ENCODE measurements around the gene INPP5A.

The INPP5A gene

GRCh38 chr10:132729810-132730572, 192.4 kb downstream of the INPP5A start:
- no peak for TF ChIP-seq CREB1 (IDR thresholded peaks at IDR 0.05; ENCODE audit: low read depth)
- TF ChIP-seq CEBPB (IDR thresholded peaks at IDR 0.05), result no peak
- TF ChIP-seq FOXM1 (IDR thresholded peaks at IDR 0.05; ENCODE audit: borderline replicate concordance, low read depth), result no peak
- TF ChIP-seq, protein P1, sequence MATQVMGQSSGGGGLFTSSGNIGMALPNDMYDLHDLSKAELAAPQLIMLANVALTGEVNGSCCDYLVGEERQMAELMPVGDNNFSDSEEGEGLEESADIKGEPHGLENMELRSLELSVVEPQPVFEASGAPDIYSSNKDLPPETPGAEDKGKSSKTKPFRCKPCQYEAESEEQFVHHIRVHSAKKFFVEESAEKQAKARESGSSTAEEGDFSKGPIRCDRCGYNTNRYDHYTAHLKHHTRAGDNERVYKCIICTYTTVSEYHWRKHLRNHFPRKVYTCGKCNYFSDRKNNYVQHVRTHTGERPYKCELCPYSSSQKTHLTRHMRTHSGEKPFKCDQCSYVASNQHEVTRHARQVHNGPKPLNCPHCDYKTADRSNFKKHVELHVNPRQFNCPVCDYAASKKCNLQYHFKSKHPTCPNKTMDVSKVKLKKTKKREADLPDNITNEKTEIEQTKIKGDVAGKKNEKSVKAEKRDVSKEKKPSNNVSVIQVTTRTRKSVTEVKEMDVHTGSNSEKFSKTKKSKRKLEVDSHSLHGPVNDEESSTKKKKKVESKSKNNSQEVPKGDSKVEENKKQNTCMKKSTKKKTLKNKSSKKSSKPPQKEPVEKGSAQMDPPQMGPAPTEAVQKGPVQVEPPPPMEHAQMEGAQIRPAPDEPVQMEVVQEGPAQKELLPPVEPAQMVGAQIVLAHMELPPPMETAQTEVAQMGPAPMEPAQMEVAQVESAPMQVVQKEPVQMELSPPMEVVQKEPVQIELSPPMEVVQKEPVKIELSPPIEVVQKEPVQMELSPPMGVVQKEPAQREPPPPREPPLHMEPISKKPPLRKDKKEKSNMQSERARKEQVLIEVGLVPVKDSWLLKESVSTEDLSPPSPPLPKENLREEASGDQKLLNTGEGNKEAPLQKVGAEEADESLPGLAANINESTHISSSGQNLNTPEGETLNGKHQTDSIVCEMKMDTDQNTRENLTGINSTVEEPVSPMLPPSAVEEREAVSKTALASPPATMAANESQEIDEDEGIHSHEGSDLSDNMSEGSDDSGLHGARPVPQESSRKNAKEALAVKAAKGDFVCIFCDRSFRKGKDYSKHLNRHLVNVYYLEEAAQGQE (IDR thresholded peaks at IDR 0.05; ENCODE audit: low read depth), result no peak
- TF ChIP-seq ZBTB7A (IDR thresholded peaks at IDR 0.05; ENCODE audit: low read depth), result no peak
- TF ChIP-seq RAD21 (IDR thresholded peaks at IDR 0.05; ENCODE audit: low read depth), result no peak
- no peak for TF ChIP-seq TAF1 (IDR thresholded peaks at IDR 0.05; ENCODE audit: low read depth)
- no peak for TF ChIP-seq EGR1 (IDR thresholded peaks at IDR 0.05)
- TF ChIP-seq NFIC (IDR thresholded peaks at IDR 0.05), result no peak
- no peak for TF ChIP-seq USF1 (IDR thresholded peaks at IDR 0.05)
- no peak for TF ChIP-seq EP300 (IDR thresholded peaks at IDR 0.05; ENCODE audit: borderline replicate concordance)
- TF ChIP-seq, protein P2, sequence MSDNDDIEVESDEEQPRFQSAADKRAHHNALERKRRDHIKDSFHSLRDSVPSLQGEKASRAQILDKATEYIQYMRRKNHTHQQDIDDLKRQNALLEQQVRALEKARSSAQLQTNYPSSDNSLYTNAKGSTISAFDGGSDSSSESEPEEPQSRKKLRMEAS (IDR thresholded peaks at IDR 0.05), result no peak
- TF ChIP-seq YY1 (IDR thresholded peaks at IDR 0.05; ENCODE audit: low read depth), result no peak
- TF ChIP-seq TEAD4 (IDR thresholded peaks at IDR 0.05), result no peak
- no peak for TF ChIP-seq TCF12 (IDR thresholded peaks at IDR 0.05; ENCODE audit: low read depth)

DNA sequence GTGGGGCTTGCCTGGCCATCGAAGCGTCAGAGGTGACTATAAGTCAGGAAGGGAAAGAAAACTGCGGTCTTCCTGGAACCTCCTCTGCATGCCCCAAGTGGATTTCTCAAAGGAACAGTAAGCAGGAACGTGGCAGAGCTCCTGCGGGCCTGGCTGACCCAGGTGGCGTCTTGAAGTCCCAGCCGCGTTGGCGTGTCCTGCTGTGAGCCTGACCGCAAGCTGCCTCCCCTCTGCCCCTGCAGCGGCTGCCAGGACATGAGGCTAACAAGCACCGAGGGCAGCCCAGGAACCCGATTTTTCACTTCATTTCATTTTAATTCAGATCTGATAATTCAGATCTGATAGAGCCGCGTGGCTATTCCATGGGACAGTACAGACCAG, 193.0 kb downstream of the INPP5A start:
- TF ChIP-seq FOXM1 (IDR thresholded peaks at IDR 0.05; ENCODE audit: borderline replicate concordance, low read depth) (no peak), CREB1 (IDR thresholded peaks at IDR 0.05; ENCODE audit: low read depth) (no peak), TEAD4 (IDR thresholded peaks at IDR 0.05) (no peak), EGR1 (IDR thresholded peaks at IDR 0.05) (no peak), YY1 (IDR thresholded peaks at IDR 0.05; ENCODE audit: low read depth) (no peak), TAF1 (IDR thresholded peaks at IDR 0.05; ENCODE audit: low read depth) (no peak), RAD21 (IDR thresholded peaks at IDR 0.05; ENCODE audit: low read depth) (no peak), TCF12 (IDR thresholded peaks at IDR 0.05; ENCODE audit: low read depth) (no peak), NFIC (IDR thresholded peaks at IDR 0.05) (no peak), CEBPB (IDR thresholded peaks at IDR 0.05) (no peak), EP300 (IDR thresholded peaks at IDR 0.05; ENCODE audit: borderline replicate concordance) (no peak), USF1 (IDR thresholded peaks at IDR 0.05) (no peak), ZBTB7A (IDR thresholded peaks at IDR 0.05; ENCODE audit: low read depth) (no peak)
- TF ChIP-seq, protein P2 (IDR thresholded peaks at IDR 0.05), result no peak
- TF ChIP-seq, protein P1 (IDR thresholded peaks at IDR 0.05; ENCODE audit: low read depth), result no peak

GRCh38 chr10:132732518-132732917, 194.9 kb downstream of the INPP5A start:
- no peak for TF ChIP-seq EGR1 (IDR thresholded peaks at IDR 0.05)
- TF ChIP-seq, protein P1 (IDR thresholded peaks at IDR 0.05; ENCODE audit: low read depth), result no peak
- no peak for TF ChIP-seq CEBPB (IDR thresholded peaks at IDR 0.05)
- TF ChIP-seq, protein P2 (IDR thresholded peaks at IDR 0.05), result no peak
- TF ChIP-seq RAD21 (IDR thresholded peaks at IDR 0.05; ENCODE audit: low read depth), result no peak

GRCh38 chr10:132733926-132734325, 196.3 kb downstream of the INPP5A start:
- TF ChIP-seq EP300 (IDR thresholded peaks at IDR 0.05; ENCODE audit: borderline replicate concordance), result no peak
